Stimulated activated CD8-positive, alpha-beta memory T cell treated with anti-CD3 and anti-CD28 coated beads, Interleukin-2, amount 100 ng/mL, for 1 hour (primary cell): ENCODE measurements around the gene VKORC1.
A peak's percentile ranks its signal among the peaks of the same experiment; 100 is the strongest.
"Not testable (repeated sequence)": the region's sequence is repeated elsewhere in the genome, so short reads cannot be mapped to it uniquely, and the experiment has no call there.

Experiments used
- DNase-seq, 2 donors: peaks; one replicate each; pipeline ENCODE4 v3.0.0-alpha.2; 2020; ENCODE audit warnings: low read depth in 2 of 2

The VKORC1 gene

GRCh38 chr16:31107465-31107867, 12.9 kb upstream of the VKORC1 start:
- no peak for DNase-seq

GRCh38 chr16:31106509-31107464, 12.2 kb upstream of the VKORC1 start:
- no peak for DNase-seq

GRCh38 chr16:31105677-31106213, 11.1 kb upstream of the VKORC1 start:
- peak; percentile 63 to 69 for DNase-seq

- not testable (repeated sequence) for DNase-seq
Observed at GRCh38 chr16:31100876-31101641, 6.5 kb upstream of the VKORC1 start.

GRCh38 chr16:31099860-31100638, 5.5 kb upstream of the VKORC1 start:
- DNase-seq, result no peak

- DNase-seq, result no peak
Observed at GRCh38 chr16:31094088-31094423, 541 bp downstream of the VKORC1 start.

GRCh38 chr16:31093132-31093703, 1.4 kb downstream of the VKORC1 start:
- DNase-seq, result no peak

- DNase-seq, result no peak
Observed at GRCh38 chr16:31092330-31092729, 2.3 kb downstream of the VKORC1 start.

GRCh38 chr16:31090540-31090939, 4.1 kb downstream of the VKORC1 start:
- DNase-seq, result no peak

GRCh38 chr16:31089199-31089598, 5.4 kb downstream of the VKORC1 start:
- no peak for DNase-seq

GRCh38 chr16:31088459-31089183, 6.0 kb downstream of the VKORC1 start, which contains the start of gene PRSS53:
TSS of gene PRSS53 (minus strand) at chr16:31088943. CDS start at chr16:31088809, 134 bp downstream.
- no peak for DNase-seq

- no peak for DNase-seq
Observed at GRCh38 chr16:31087971-31088370, 6.6 kb downstream of the VKORC1 start.

GRCh38 chr16:31087481-31087880, 7.1 kb downstream of the VKORC1 start:
- DNase-seq, result no peak

GRCh38 chr16:31086629-31086906, 8.0 kb downstream of the VKORC1 start:
- DNase-seq, result no peak

GRCh38 chr16:31085873-31086628, 8.5 kb downstream of the VKORC1 start:
- DNase-seq, result no peak

GRCh38 chr16:31085411-31085810, 9.2 kb downstream of the VKORC1 start:
- DNase-seq, result no peak

GRCh38 chr16:31084584-31085302, 9.9 kb downstream of the VKORC1 start:
- DNase-seq, result no peak

- DNase-seq, result no peak
Observed at GRCh38 chr16:31083981-31084380, 10.6 kb downstream of the VKORC1 start.

- no peak for DNase-seq
Observed at GRCh38 chr16:31083556-31083955, 11.0 kb downstream of the VKORC1 start.
